NCI-H1105 treated with DMSO at 0.1 percent for 48 hours (cell line): ENCODE results near the gene RAMACL.
"Not testable (repeated sequence)": the region's sequence is repeated elsewhere in the genome, so short reads cannot be mapped to it uniquely, and the experiment has no call there.

ENCODE experiments used
- DNase-seq: peaks from one replicate; lab custom pipeline; 2025; lab: John Stamatoyannopoulos, UW

Gene RAMACL

GRCh38 chr6:166595949-166596348, 9.5 kb upstream of the RAMACL start:
- no peak for DNase-seq

GRCh38 chr6:166595061-166595780, 8.7 kb upstream of the RAMACL start:
- no peak for DNase-seq

- no peak for DNase-seq
These were observed 6.3 kb upstream of the RAMACL start for GRCh38 chr6:166592821-166593220.

- no peak for DNase-seq
These were observed 5.6 kb upstream of the RAMACL start for GRCh38 chr6:166591961-166592520.

- no peak for DNase-seq
These were observed 4.5 kb upstream of the RAMACL start for GRCh38 chr6:166591026-166591425.

- no peak for DNase-seq
These were observed 3.5 kb upstream of the RAMACL start for GRCh38 chr6:166589786-166590574.

GRCh38 chr6:166589337-166589731, 2.9 kb upstream of the RAMACL start:
- no peak for DNase-seq

GRCh38 chr6:166588691-166589336, 2.3 kb upstream of the RAMACL start:
- DNase-seq = no peak

- no peak for DNase-seq
These were observed 1.3 kb upstream of the RAMACL start for GRCh38 chr6:166587631-166588413.

GRCh38 chr6:166584853-166585429, 1.5 kb downstream of the RAMACL start:
- DNase-seq = no peak

- DNase-seq = no peak
These were observed 2.3 kb downstream of the RAMACL start for GRCh38 chr6:166584155-166584554.

- no peak for DNase-seq
These were observed 3.1 kb downstream of the RAMACL start for GRCh38 chr6:166583230-166583965.

GRCh38 chr6:166582258-166582657, 4.2 kb downstream of the RAMACL start:
- no peak for DNase-seq

- not testable (repeated sequence) for DNase-seq
These were observed 4.7 kb downstream of the RAMACL start for GRCh38 chr6:166581801-166582200.

- DNase-seq = no peak
These were observed 5.4 kb downstream of the RAMACL start for GRCh38 chr6:166581091-166581511.

GRCh38 chr6:166580076-166581050, 6.1 kb downstream of the RAMACL start:
- DNase-seq = no peak

- DNase-seq = no peak
These were observed 7.1 kb downstream of the RAMACL start for GRCh38 chr6:166579237-166579850.

GRCh38 chr6:166578536-166579236, 7.8 kb downstream of the RAMACL start:
- DNase-seq = no peak
